BLaER1 (cell line): ENCODE data around the gene ADM5.

Experiments used
- H3K27ac ChIP-seq: shearing (Covaris generic); formaldehyde crosslinking; 2 replicates; pipeline ENCODE4 v1.8.1; 2022
- H3K27me3 ChIP-seq: shearing (Covaris generic); formaldehyde crosslinking; 2 replicates; pipeline ENCODE4 v1.8.1; 2022
- H3K36me3 ChIP-seq: shearing (Covaris generic); formaldehyde crosslinking; 2 replicates; pipeline ENCODE4 v1.8.1; 2022
- H3K4me1 ChIP-seq: shearing (Covaris generic); formaldehyde crosslinking; 2 replicates; pipeline ENCODE4 v1.8.1; 2022
- H3K4me2 ChIP-seq: shearing (Covaris generic); formaldehyde crosslinking; 2 replicates; pipeline ENCODE4 v1.8.1; 2022
- H3K4me3 ChIP-seq: shearing (Covaris generic); formaldehyde crosslinking; 2 replicates; pipeline ENCODE4 v1.8.1; 2022
- H3K9ac ChIP-seq: shearing (Covaris generic); formaldehyde crosslinking; 2 replicates; pipeline ENCODE4 v1.8.1; 2022
- H3K9me3 ChIP-seq: shearing (Covaris generic); formaldehyde crosslinking; 2 replicates; pipeline ENCODE4 v1.8.1; 2022
- H4K20me1 ChIP-seq: shearing (Covaris generic); formaldehyde crosslinking; 2 replicates; pipeline ENCODE4 v1.8.1; 2022
- Cebpa-rat ChIP-seq: shearing (Covaris generic); IDR thresholded peaks from 2 replicates; pipeline ENCODE4 v1.8.1; 2022

The ADM5 gene, protein sequence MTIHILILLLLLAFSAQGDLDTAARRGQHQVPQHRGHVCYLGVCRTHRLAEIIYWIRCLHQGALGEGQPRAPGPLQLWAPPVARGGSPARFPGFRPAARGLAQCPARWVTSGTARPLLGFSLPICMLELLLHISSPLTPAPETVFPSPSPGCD

DNA sequence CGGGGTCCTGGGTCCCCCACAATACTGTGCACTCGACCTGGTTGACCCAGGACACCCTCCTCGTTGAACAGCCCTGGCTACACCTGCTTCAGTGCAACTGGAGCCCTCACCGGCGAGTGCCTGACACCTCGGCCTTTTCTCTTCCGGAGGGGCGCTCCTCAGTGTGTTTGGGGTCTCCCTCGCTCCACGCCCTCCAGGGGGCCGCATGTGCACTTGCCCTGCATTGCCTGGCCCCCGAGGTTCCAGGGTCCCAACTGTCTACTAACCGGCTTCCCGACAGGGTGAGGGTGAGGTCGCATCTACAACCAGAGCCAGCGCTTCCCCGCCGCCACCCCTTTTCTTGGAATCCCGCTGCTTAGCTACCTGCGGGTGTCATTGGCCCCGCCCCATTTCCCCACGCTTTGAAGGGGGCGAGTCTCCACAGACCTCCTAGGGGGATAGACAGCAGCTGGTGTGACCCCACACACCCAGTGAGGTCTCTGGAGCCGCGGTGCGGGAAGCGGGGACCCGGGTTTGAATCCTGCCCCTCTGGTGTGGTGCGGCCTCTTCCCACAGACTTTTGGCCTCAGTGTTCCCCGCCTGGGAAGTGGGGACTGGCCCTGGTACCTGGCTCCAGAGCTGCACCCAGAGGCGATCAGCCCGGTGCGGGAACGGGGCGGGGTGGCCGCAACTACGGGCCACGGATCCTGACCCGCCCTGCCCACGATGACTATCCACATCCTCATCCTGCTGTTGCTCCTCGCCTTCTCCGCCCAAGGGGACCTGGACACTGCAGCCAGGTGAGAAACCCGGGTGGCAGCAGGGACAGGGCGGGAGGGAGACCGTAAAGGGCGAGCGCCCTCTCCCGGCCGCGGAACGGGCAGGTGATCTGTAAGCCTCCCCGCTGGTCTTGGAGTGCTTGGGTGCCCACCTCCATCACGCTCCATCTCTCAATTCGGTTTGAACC lies at the start of gene ADM5:
Gene ADM5 (plus strand): TSS at position 462 of the 946 bp plus-strand sequence. CDS start 244 bp downstream, at position 706.
- no peak for TF ChIP-seq Cebpa-rat
- Histone ChIP-seq H3K4me3 (peak within 1 kb of the TSS; percentile 60; the same call in 1 of the 2 replicates), H3K27me3 (peaks cover 28% of the 10 kb centered on the region), H3K9me3 (no peaks in the 10 kb centered on the region), H3K36me3 (peaks cover 54% of the 10 kb centered on the region), H4K20me1 (peaks cover 58% of the 10 kb centered on the region), H3K4me1 (peaks cover 41% of the 10 kb centered on the region), H3K9ac (no peak within 1 kb of the TSS), H3K4me2 (peak within 1 kb of the TSS; percentile 73), H3K27ac (peak within 1 kb of the TSS; percentile 19; the same call in 1 of the 2 replicates)

DNA sequence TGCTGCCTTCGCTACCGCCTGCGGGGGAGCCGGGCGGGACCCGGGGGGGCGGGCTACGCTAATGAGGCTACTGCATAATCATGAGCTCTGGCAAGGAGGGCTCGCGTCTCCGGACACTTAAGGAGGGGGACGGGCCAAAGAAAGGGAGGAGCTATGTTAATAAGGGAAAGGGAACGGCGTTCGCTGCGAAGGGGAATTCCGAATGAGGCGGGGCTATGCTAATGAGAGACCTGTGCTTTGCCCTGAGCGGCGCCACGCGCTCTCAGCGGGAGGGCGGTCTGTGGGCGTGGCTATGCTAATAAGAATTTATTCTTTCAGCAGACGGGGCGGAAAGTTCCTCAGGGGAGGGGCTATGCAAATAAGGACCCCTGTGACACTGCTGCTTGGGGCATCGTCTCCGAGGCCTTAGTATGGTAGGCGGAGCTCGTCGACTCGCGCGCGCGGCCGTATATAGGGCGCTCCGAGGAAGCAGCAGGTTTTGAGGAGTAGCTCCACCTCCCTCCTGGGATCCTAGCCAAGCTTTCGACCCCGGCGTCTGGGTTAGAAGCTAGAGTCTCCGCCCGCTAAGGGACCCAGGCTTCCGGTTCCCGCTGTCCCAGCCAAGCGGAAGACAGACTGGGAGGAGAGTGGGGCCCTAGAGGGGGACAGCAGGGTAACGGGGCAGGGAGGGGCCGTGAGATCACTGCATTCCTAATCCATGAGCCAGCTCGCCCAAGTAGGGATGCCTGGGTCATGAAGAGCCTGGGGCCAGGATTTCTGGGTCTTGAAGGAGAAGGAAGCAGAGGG lies 49.1 kb upstream of the ADM5 start, which contains the start of gene RRAS:
Gene RRAS (minus strand): TSS at position 31 of the 786 bp plus-strand sequence. CDS start 45 bp downstream, outside the sequence.
- peak within 1 kb of the TSS; percentile 97 for H3K4me3 ChIP-seq
- H3K9ac ChIP-seq: peak within 1 kb of the TSS; percentile 88
- peaks cover 12% of the 10 kb centered on the region for H3K36me3 ChIP-seq
- H3K4me2 ChIP-seq: peak within 1 kb of the TSS; percentile 97
- no peak for TF ChIP-seq Cebpa-rat
- peaks cover 24% of the 10 kb centered on the region for H4K20me1 ChIP-seq
- no peaks in the 10 kb centered on the region for H3K27me3 ChIP-seq
- peak within 1 kb of the TSS; percentile 92 for H3K27ac ChIP-seq
- H3K9me3 ChIP-seq: no peaks in the 10 kb centered on the region
- H3K4me1 ChIP-seq: peaks cover 76% of the 10 kb centered on the region

DNA sequence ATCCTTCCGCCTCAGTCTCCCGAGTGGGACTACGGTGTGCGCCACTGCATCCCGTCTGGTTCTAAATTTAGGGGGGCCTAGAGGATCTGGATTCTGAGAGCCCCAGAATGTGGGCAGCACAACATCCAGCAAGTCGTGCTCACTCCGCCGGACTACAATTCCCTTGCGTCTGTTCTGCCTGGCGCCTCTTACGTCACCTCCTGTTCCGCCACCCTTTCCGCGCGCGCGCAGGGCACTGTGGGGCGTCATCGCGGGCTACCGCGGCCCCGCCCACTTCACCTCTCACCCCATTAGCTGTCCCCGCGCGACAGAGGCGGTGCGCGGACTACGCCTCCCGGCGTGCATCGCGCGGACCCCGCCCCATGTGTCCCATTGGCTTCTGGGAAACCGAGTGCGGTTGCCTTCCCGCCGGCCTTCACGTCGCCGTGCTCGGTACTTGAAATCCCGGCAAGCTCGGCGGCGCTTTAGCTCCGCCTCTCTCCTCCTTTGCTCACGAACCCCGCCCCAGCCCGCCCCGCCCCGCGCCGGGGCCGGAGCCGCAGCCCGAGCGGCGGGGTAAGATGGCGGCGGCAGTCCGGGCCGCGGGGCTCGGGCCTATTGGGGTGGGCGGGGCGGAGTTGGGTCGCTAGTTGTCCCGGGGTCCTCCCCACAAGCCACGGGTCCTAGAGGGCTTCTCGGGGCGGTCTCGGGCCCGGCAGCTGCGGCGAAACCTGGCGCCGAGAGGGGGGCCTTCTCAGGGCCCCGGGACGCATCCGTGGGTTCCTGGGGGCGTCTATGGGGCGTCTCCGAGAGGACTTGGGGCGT lies 47.5 kb upstream of the ADM5 start, which contains the start of gene SCAF1:
Gene SCAF1 (plus strand): TSS at position 522 of the 804 bp plus-strand sequence. CDS start 2,818 bp downstream, outside the sequence.
- Histone ChIP-seq H3K4me3 (peak within 1 kb of the TSS; percentile 97), H3K36me3 (peaks cover 28% of the 10 kb centered on the region), H3K27me3 (no peaks in the 10 kb centered on the region), H3K4me1 (peaks cover 60% of the 10 kb centered on the region), H3K9me3 (no peaks in the 10 kb centered on the region), H3K4me2 (peak within 1 kb of the TSS; percentile 94), H3K27ac (peak within 1 kb of the TSS; percentile 97), H3K9ac (peak within 1 kb of the TSS; percentile 99), H4K20me1 (peaks cover 39% of the 10 kb centered on the region)
- no peak; the same call in 1 of the 2 replicates for TF ChIP-seq Cebpa-rat

DNA sequence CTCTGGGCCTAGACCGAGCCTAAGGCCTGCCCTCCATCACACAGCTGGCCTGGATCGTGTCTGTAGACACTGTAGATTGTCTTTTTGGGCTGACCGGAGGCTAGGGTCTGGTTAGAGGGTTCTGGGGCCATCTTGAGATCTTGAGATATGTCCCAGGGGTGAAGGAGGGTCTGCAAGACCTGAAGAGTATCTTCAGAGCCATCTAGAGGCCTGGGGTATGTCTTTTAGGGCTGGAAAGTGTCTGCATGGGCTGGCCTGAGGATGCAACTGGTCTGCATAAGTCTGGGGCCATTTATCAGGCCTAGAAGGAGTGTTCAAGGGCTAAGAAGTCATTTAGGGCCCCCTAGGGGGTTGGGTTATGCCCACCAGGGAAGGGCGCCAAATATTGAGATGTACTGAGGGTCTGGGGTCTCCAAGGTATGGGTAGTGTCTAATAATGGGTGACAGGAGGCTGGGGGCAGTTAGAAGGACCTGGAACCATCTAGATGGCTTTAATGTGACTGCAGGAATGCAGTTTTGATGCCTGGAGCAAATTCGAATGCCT lies 46.8 kb upstream of the ADM5 start:
- H3K4me3 ChIP-seq: peak overlapping the region; percentile 97
- H3K27me3 ChIP-seq: no peaks in the 10 kb centered on the region
- no peak for TF ChIP-seq Cebpa-rat
- peak overlapping the region; percentile 99 for H3K9ac ChIP-seq
- peak overlapping the region; percentile 97 for H3K27ac ChIP-seq
- no peaks in the 10 kb centered on the region for H3K9me3 ChIP-seq
- peaks cover 34% of the 10 kb centered on the region for H3K36me3 ChIP-seq
- H4K20me1 ChIP-seq: peaks cover 46% of the 10 kb centered on the region
- H3K4me1 ChIP-seq: peaks cover 57% of the 10 kb centered on the region
- peak overlapping the region; percentile 93 for H3K4me2 ChIP-seq

DNA sequence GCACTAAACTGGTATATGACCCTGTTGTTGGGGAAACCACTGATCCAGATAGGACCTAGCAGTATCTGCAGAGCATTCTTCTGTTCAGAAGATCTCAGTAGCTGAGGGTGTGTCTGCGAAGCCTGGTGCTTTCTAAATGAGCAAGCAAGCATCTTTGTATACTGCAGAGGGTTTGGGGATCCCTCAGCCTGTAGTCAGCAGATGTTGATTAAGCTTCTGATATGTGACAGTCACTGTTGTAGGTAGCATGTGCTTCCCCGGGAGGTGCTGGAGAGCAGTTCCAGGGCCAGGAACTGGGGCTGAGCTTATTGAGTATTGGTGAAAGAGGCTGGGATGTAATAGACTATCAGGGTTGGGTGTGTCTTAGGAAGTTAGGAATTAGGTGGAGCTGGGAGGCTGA lies 45.9 kb upstream of the ADM5 start:
- peak overlapping the region; percentile 93 for H3K4me2 ChIP-seq
- H3K9me3 ChIP-seq: no peaks in the 10 kb centered on the region
- no peak overlapping the region for H3K4me3 ChIP-seq
- H3K9ac ChIP-seq: peak overlapping the region; percentile 99
- no peak for TF ChIP-seq Cebpa-rat
- no peak overlapping the region for H3K27ac ChIP-seq
- peaks cover 55% of the 10 kb centered on the region for H4K20me1 ChIP-seq
- no peaks in the 10 kb centered on the region for H3K27me3 ChIP-seq
- H3K36me3 ChIP-seq: peaks cover 43% of the 10 kb centered on the region
- H3K4me1 ChIP-seq: peaks cover 48% of the 10 kb centered on the region

DNA sequence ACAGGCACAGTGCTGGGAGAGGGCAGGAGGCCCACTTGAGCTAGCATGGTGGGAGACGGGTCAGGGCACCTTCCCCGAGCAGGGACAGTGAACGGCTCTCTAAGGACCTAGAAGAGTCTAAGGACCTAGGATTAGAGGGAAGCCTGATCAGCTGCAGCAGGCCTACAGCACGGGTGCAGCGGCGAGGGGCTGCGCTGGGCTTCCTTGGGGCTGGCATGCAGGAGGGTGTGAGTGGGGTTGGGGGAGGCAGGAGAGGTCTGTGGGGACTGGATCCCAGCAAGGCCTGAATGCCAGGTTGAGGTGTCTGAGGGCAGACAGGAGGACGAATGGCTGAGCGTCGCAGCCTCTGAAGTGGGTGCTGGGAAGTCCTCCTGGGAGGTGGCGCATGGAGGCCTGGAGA lies 43.8 kb upstream of the ADM5 start:
- Histone ChIP-seq H3K27me3 (no peaks in the 10 kb centered on the region), H3K9ac (0 out of 2 replicates have a peak overlapping the region, but pooled peaks have one; percentile 29), H3K27ac (no peak overlapping the region), H3K36me3 (peaks cover 65% of the 10 kb centered on the region), H4K20me1 (peaks cover 76% of the 10 kb centered on the region), H3K4me2 (no peak overlapping the region), H3K4me1 (peaks cover 34% of the 10 kb centered on the region), H3K9me3 (no peaks in the 10 kb centered on the region), H3K4me3 (no peak overlapping the region)
- no peak for TF ChIP-seq Cebpa-rat

DNA sequence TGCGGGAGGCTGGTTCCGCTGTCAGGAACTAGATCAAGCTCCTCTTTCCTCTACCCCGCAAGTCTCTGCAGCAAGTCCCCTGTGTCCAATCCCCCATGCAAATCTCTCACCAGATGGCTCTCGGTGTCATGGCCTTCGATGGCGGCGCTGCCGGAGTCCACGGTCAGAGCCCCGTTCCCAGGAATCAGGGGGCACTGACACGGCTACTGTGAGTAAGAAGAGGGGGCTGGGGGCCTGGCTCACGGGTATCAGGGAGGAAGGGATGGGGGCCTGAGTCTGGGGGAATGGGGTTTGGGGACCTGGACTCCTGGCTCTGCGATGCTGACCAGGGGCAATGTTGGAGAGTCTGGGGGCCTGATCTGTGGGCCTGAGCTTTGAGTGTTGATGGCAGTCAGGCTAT lies 43.4 kb upstream of the ADM5 start:
- H3K9ac ChIP-seq: 0 out of 2 replicates have a peak overlapping the region, but pooled peaks have one; percentile 29
- no peaks in the 10 kb centered on the region for H3K9me3 ChIP-seq
- no peaks in the 10 kb centered on the region for H3K27me3 ChIP-seq
- no peak overlapping the region for H3K4me3 ChIP-seq
- peaks cover 77% of the 10 kb centered on the region for H4K20me1 ChIP-seq
- peaks cover 67% of the 10 kb centered on the region for H3K36me3 ChIP-seq
- no peak overlapping the region for H3K4me2 ChIP-seq
- no peak overlapping the region for H3K27ac ChIP-seq
- TF ChIP-seq Cebpa-rat: no peak
- H3K4me1 ChIP-seq: peaks cover 32% of the 10 kb centered on the region

DNA sequence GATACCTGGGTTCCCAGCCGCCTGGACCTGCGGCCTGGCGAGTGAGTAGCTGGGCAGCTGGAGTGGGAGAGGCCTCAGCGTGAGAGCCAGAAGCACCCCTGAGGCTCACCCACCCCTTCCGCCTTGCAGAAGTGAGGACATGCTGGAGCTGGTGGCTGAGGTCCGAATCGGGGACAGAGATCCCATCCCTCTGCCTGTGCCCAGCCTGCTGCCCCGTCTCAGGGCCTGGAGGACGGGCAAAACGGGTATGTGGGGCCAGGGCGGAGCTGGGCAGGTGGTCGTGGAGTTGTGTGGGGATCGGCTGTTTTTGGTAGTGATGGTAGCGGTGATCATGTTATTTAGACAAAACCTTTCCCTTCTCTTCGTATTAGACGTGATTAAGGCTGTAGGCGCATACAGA lies 42.8 kb upstream of the ADM5 start:
- Histone ChIP-seq H3K4me3 (no peak overlapping the region), H3K27ac (no peak overlapping the region), H3K9me3 (no peaks in the 10 kb centered on the region), H3K4me1 (peaks cover 27% of the 10 kb centered on the region), H3K27me3 (no peaks in the 10 kb centered on the region), H4K20me1 (peaks cover 77% of the 10 kb centered on the region), H3K4me2 (no peak overlapping the region), H3K9ac (no peak overlapping the region), H3K36me3 (peaks cover 73% of the 10 kb centered on the region)
- TF ChIP-seq Cebpa-rat: no peak
